IPS-18a (cell line): ENCODE measurements around the gene NRBF2.

Source experiments
- H3K27ac ChIP-seq: one replicate; pipeline ENCODE4 v1.5.1; 2013; ENCODE audit warnings: low read length
- H3K27me3 ChIP-seq: one replicate; pipeline ENCODE4 v1.6.1; 2013; ENCODE audit warnings: mild to moderate bottlenecking, low read length; ENCODE audit not compliant: control insufficient read depth, insufficient read depth
- H3K36me3 ChIP-seq: one replicate; pipeline ENCODE4 v1.6.1; 2013; ENCODE audit warnings: low read depth, low read length; ENCODE audit not compliant: control insufficient read depth
- H3K4me1 ChIP-seq: one replicate; pipeline ENCODE4 v1.6.1; 2013; ENCODE audit warnings: low read depth, low read length; ENCODE audit not compliant: control insufficient read depth
- H3K4me3 ChIP-seq: one replicate; pipeline ENCODE4 v1.5.1; 2013; ENCODE audit warnings: low read length
- H3K9ac ChIP-seq: one replicate; pipeline ENCODE4 v1.6.1; 2013; ENCODE audit warnings: mild to moderate bottlenecking, low read length, moderate library complexity
- H3K9me3 ChIP-seq: one replicate; pipeline ENCODE4 v1.6.1; 2013; ENCODE audit warnings: low read depth, low read length; ENCODE audit not compliant: control insufficient read depth

NRBF2 gene

GRCh38 chr10:63103971-63104409, 29.1 kb upstream of the NRBF2 start:
- Histone ChIP-seq H3K27me3 (no peaks in the 10 kb centered on the region), H3K4me3 (no peak overlapping the region), H3K9me3 (no peaks in the 10 kb centered on the region), H3K9ac (no peak overlapping the region), H3K4me1 (peaks cover 19% of the 10 kb centered on the region), H3K27ac (no peak overlapping the region), H3K36me3 (no peaks in the 10 kb centered on the region)

- H3K9ac ChIP-seq, result no peak overlapping the region
- peaks cover 19% of the 10 kb centered on the region for H3K4me1 ChIP-seq
Observed at GRCh38 chr10:63105225-63106110, 27.7 kb upstream of the NRBF2 start.

GRCh38 chr10:63106111-63106755, 26.9 kb upstream of the NRBF2 start:
- no peaks in the 10 kb centered on the region for H3K9me3 ChIP-seq
- H3K27me3 ChIP-seq, result no peaks in the 10 kb centered on the region
- no peak overlapping the region for H3K27ac ChIP-seq
- H3K36me3 ChIP-seq, result no peaks in the 10 kb centered on the region
- peaks cover 19% of the 10 kb centered on the region for H3K4me1 ChIP-seq
- peak overlapping the region; percentile 17 for H3K4me3 ChIP-seq
- no peak overlapping the region for H3K9ac ChIP-seq

More at GRCh38 chr10:63105225-63106110, 27.7 kb upstream of the NRBF2 start:
- no peak overlapping the region for H3K4me3 ChIP-seq
- H3K27ac ChIP-seq, result no peak overlapping the region
- no peaks in the 10 kb centered on the region for H3K9me3 ChIP-seq
- no peaks in the 10 kb centered on the region for H3K27me3 ChIP-seq
- no peaks in the 10 kb centered on the region for H3K36me3 ChIP-seq

GRCh38 chr10:63107943-63108437, 25.1 kb upstream of the NRBF2 start:
- no peaks in the 10 kb centered on the region for H3K27me3 ChIP-seq

GRCh38 chr10:63110940-63111339, 22.2 kb upstream of the NRBF2 start:
- Histone ChIP-seq H3K4me3 (no peak overlapping the region), H3K9me3 (no peaks in the 10 kb centered on the region), H3K27me3 (no peaks in the 10 kb centered on the region), H3K9ac (no peak overlapping the region), H3K27ac (no peak overlapping the region), H3K4me1 (peaks cover 9% of the 10 kb centered on the region), H3K36me3 (no peaks in the 10 kb centered on the region)

More at GRCh38 chr10:63107943-63108437, 25.1 kb upstream of the NRBF2 start:
- H3K27ac ChIP-seq, result no peak overlapping the region
- no peak overlapping the region for H3K4me3 ChIP-seq
- H3K36me3 ChIP-seq, result no peaks in the 10 kb centered on the region
- no peaks in the 10 kb centered on the region for H3K9me3 ChIP-seq
- H3K4me1 ChIP-seq, result peaks cover 19% of the 10 kb centered on the region
- H3K9ac ChIP-seq, result no peak overlapping the region

GRCh38 chr10:63114031-63114814, 18.9 kb upstream of the NRBF2 start:
- H3K27ac ChIP-seq, result no peak overlapping the region
- no peaks in the 10 kb centered on the region for H3K4me1 ChIP-seq
- H3K4me3 ChIP-seq, result no peak overlapping the region

GRCh38 chr10:63115732-63116383, 17.3 kb upstream of the NRBF2 start:
- H3K27ac ChIP-seq, result no peak overlapping the region
- no peaks in the 10 kb centered on the region for H3K36me3 ChIP-seq
- no peak overlapping the region for H3K9ac ChIP-seq
- H3K27me3 ChIP-seq, result no peaks in the 10 kb centered on the region
- no peaks in the 10 kb centered on the region for H3K9me3 ChIP-seq
- no peak overlapping the region for H3K4me3 ChIP-seq
- H3K4me1 ChIP-seq, result no peaks in the 10 kb centered on the region

More at GRCh38 chr10:63114031-63114814, 18.9 kb upstream of the NRBF2 start:
- no peak overlapping the region for H3K9ac ChIP-seq
- no peaks in the 10 kb centered on the region for H3K36me3 ChIP-seq
- H3K27me3 ChIP-seq, result no peaks in the 10 kb centered on the region
- no peaks in the 10 kb centered on the region for H3K9me3 ChIP-seq

- Histone ChIP-seq H3K9ac (no peak overlapping the region), H3K27ac (no peak overlapping the region), H3K4me1 (no peaks in the 10 kb centered on the region), H3K27me3 (no peaks in the 10 kb centered on the region), H3K4me3 (no peak overlapping the region), H3K9me3 (no peaks in the 10 kb centered on the region), H3K36me3 (no peaks in the 10 kb centered on the region)
Observed at GRCh38 chr10:63116452-63117072, 16.6 kb upstream of the NRBF2 start.

GRCh38 chr10:63119041-63119440, 14.1 kb upstream of the NRBF2 start:
- Histone ChIP-seq H3K9me3 (no peaks in the 10 kb centered on the region), H3K4me3 (no peak overlapping the region), H3K9ac (no peak overlapping the region), H3K27ac (no peak overlapping the region), H3K4me1 (no peaks in the 10 kb centered on the region), H3K36me3 (no peaks in the 10 kb centered on the region), H3K27me3 (no peaks in the 10 kb centered on the region)

- Histone ChIP-seq H3K27ac (no peak overlapping the region), H3K4me1 (no peaks in the 10 kb centered on the region), H3K36me3 (no peaks in the 10 kb centered on the region), H3K4me3 (no peak overlapping the region), H3K9me3 (no peaks in the 10 kb centered on the region), H3K9ac (no peak overlapping the region), H3K27me3 (no peaks in the 10 kb centered on the region)
Observed at GRCh38 chr10:63120554-63120953, 12.6 kb upstream of the NRBF2 start.
